Erythroblast (primary cell): ENCODE results near the gene FAM117A.
"Not testable (repeated sequence)": the region's sequence is repeated elsewhere in the genome, so short reads cannot be mapped to it uniquely, and the experiment has no call there.

Source experiments
- DNase-seq, 2 experiments: peaks; one replicate each; lab custom pipeline; 2025; lab: John Stamatoyannopoulos, UW
- GATA1 ChIP-seq: IDR thresholded peaks from 2 replicates; pipeline ENCODE4 v1.6.1; 2011; ENCODE audit warnings: low read depth, mild to moderate bottlenecking, control low read depth, low read length, moderate library complexity
- POLR2A ChIP-seq: IDR thresholded peaks from 2 replicates; pipeline ENCODE4 v1.6.1; 2011; ENCODE audit warnings: mild to moderate bottlenecking, low read length

Gene FAM117A

DNA sequence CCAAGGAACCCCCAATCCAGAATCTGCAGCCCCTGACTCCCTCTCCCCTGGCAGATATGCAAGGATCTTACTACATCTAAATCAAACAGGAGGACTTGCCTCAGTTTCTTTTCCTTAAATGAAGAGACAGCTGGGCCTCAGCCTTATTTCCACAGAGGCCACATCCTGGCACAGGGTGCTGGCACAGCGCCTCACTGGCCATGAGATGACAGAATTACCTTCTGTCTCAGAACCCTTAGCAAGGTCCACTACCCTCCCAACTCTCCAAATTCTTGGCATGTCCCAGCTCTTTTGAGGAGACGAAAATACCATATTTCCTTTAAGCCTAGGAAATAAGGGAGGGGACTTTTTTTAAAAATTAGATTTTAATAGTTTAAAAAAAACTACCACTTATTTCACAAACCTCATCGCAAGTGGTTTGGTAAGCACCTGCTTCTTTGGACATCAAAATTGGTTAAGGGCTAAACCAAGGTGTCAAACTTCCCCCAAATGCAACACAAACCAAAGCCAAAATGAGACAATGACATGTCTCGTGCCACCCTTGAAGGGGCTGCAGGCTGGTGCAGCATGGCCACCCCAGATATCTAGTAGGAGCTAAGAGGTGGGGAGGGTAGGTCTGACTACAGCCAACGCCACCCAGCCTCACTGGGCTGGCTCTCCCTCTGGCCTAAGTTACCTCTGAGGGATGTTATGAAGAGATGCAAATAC is 25.3 kb downstream of the FAM117A start:
- TF ChIP-seq GATA1 (no peak), POLR2A (no peak)
- DNase-seq: peak; percentile 44 to 71

DNA sequence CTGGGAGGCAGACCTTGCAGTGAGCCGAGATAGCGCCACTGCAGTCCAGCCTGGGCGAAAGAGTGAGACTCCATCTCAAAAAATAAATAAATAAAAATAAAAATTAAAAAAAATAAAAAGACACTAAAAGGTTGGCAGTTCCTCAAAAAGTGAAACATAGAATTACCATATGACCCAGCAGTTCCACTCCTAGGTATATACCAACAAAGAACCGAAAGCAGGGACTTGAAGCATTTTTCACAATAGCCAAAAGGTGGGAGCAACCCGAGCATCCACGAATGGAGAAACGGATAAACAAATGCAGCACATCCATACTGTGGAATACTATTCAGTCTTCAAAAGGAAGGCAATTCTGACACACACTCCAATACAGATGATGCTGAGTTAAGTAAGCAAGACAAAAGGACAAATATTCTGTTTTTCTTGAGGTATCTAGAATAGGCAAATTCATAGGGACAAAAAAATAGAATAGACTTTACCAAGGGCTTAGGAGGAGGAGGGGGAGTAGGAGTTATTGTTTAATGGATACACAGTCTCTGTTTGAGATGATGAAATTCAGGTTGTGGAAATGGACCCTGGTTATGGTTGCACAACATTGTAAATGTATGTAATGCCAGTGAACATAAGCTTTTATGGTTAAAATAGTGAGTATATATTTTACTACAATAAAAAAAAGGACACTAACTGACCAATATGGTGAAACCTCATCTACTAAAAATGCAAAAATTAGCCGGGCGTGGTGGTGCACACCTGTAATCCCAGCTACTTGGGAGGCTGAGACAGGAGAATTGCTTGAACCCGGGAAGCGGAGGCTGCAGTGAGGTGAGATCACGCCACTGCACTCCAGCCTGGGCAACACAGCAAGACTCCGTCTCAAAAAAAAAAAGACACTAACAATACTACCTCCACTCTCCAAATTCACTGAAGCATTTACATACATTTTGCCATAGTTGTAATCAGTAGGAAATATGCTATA is 29.1 kb downstream of the FAM117A start:
- no peak for TF ChIP-seq POLR2A
- TF ChIP-seq GATA1: no peak
- DNase-seq: no peak

DNA sequence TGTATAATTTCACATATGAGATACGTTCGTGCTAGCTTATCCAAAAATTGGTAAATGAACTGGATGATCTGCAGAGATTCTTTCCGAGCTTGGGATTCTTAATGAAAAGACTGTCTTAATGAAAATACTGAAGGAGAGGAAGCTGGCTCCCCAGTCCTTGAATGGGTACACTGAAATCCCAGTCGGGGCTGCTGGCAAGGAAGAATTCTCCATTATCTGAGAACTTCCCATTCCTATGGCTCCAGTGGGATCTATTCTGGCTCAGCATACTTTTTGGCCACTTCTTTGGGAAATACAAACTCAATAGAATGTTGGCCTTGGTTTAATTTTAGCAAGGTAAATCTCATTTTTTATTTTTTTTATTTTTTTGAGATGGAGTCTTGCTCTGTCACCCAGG is 32.5 kb downstream of the FAM117A start:
- TF ChIP-seq POLR2A: no peak
- no peak for TF ChIP-seq GATA1
- DNase-seq: no peak

DNA sequence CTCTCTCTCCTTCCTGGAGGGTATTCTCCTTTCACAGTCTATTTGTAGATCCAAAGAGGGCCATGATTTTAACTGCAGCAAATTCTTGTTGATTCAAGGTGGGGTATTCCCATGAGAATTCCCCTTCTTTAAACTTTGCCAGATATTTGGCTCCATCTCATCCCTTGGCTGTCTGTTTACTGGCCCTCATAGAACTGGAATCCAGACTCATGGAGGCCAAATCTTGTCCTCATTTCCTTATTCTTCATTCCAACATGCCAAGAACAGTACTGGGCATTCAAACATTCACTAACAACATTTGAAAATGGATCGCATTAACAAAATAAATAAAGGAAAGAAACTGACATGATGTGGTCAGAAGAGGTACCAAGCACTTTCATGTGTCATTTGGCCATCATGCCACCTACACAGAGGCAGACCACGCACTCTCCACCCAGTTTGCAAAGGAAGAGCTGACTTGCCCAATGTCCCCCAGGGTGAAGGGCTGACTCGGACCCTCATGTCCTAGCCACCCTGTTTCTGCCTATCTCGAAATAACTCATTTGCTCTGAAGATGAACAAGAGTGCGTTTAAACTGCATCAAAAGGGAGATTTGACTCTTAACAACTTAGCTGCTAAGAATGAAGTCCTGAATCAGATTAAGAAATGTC is 33.0 kb downstream of the FAM117A start:
- no peak for DNase-seq
- TF ChIP-seq GATA1: no peak
- TF ChIP-seq POLR2A: no peak

DNA sequence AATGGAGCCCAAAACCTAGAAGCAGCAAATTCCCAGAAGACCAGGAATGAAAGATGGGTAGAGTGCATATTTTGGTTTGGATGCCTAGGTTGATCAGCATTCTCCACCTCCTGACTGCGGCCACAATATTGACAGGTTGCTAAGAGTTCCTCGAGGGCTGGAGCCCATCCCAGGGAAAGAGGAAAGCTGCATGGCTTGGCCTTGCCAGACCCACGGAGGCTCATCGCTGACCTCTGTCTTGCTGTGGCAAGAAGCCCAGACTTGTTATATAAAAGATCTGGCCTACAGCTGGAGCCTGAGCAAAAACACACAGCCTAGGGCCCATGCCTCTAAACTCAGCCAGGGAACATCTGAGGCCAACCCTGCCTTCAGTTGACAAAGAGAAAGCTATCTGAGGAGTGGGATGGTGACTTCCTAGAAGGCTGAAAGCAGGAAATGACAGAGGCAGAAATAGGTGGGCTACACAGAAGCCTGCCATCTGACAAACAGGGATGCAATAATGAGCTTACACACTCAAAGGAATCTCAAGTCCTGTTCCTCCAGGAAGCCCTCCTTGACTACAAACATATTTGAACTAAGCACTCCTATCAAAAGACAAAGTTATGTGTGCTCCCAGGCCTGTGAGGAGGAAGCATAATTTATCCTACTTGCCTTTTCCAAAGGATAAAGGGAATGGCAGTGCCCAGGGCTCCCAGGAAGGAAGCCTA is 33.7 kb downstream of the FAM117A start:
- TF ChIP-seq GATA1: no peak
- no peak for TF ChIP-seq POLR2A
- DNase-seq: no peak

DNA sequence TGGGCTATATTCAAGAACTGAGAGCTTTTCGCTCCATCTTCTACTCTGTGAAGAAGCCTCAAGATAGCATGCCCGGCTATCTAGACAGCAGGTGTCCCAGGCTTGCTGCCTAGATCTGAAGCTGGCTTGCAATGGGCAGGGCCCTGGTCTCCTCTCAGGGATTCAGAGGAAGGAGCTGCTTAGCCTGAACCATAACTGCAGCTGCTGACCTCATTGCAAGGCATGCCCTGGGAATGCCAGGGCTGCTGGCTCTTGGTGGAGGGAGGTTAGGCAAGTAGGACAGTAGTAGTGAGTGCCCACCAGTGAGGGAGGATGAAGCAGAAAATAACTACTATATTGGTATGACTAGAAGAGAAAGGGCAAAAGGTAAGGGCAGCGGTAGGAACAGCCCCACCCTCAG is 34.9 kb downstream of the FAM117A start:
- TF ChIP-seq GATA1 (no peak), POLR2A (no peak)
- DNase-seq: no peak

DNA sequence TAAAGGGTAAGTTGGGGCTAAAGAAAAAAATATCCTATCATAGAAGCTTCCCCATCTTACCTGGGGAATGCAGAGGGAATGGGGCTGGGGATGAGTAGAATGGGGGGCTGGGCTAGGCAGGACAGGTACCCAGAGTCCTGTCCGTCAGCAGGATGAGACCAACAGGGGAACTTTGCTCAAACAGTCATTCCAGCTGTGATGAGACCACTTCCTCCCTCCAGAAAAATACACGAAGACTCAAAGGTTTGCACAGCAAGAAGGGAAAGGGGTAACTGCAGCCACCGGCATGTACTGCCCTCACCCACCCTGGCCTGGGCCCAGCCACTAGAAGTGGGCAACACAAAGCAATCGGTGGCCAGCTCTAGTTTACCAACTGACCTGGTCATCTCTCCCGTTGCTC is 35.5 kb downstream of the FAM117A start:
- TF ChIP-seq POLR2A (no peak), GATA1 (no peak)
- no peak for DNase-seq

DNA sequence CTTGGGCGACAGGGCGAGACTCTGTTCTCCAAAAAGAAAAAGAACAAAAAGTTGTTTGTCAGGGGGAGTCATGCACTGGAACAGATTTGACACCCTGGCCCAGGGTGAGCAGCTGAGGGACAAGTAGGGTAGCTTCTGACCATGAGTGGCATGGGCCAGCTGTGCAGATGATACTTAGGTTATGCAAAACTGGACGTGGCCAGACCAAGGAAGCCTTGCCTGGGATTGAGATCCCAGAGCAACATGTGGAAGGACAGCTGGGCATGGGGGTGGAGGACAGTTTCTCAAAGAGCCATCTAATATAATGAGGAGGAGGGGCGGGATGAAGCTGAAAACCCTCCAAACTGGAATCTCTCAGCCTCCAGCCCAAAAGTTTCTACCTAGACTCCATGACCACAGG is 36.6 kb downstream of the FAM117A start:
- TF ChIP-seq POLR2A (no peak), GATA1 (no peak)
- no peak for DNase-seq

DNA sequence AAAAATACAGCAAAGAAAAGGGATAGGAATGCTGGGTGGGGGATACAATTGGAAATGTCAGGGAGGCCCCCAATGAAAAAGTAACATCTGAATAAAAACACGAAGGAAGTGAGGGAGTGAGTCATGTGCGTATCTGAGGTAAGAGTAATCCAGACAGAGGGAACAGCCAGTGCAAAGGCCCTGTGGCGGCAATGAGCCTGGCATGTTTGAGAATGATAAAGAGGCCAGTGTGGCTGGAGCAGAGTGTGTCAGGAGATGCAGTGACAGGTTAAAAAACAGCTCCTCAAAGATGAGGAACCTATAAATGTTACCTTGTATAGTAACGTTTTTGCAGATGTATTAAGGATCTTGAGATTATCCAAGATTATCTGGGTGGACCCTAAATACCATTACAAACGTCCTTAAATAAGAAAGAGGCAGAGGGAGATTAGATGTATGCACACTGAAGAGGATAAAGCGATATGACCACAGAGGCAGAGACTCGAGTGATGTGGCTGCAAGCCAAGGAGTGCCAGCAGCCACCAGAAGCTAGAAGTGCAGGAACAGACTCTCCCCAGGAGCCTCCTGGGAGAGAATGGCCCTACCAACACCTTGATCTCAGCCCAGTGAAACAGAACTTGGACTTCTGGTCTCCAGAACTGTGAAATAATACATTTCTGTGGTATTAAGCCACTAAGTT is 38.3 kb downstream of the FAM117A start:
- TF ChIP-seq POLR2A (no peak), GATA1 (no peak)
- DNase-seq: peak in 1 of 2 experiments; percentile 41

DNA sequence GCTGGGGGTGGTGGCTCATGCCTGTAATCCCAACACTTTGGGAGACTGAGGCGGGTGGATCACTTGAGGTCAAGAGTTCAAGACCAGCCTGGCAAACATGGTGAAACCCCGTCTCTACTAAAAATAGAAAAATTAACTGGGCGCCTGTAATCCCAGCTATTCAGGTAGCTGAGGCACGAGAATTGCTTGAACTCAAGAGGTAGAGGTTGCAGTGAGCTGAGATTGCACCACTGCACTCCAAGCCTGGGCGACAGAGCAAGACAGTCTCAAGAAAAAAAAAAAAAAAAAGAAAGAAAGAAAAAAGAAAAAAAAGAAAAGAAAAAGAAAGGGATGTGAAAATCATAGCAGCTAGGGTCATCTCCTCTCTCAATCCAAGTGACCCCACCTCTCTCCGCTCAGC is 39.4 kb downstream of the FAM117A start:
- DNase-seq: not testable (repeated sequence)

DNA sequence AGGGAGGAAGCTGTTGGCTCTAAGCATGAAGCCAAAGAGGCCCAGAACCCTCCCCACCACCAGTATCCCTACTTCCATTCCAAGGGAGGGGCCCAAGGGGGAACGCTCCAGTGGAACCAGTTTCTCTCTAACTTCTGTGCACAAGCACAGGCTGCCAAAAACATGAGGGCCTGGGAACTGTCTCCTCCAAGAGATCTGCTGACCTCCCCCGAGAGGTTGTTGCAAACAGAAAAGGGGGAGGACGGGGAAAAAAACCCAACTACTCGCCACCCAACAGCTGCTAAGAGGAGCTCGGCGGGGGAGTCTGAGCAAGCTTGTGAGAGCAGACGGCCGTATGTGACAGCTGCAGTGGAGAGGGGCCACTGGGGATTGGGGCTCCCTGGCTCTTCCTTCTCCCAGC is 40.5 kb downstream of the FAM117A start:
- TF ChIP-seq POLR2A (no peak), GATA1 (no peak)
- DNase-seq: no peak

DNA sequence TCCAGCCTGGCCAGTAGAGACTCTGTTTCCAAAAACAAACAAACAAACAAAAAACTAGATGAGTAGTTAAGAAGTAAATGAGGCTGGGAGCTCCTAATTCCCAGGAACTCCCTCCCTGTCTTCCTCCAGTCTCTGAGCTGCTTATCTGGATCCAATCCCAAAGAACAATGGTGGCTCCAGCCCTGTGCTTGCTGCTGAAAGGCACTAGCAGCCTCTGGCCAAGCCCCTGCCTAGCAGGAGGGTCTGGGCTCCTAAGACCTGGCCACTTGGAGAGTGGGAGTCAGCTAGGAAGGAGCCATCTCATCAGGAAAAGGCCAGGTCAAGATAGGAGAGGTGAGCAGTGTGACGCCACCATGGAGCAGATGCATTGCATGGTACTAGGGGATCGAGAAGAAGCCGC is 41.9 kb downstream of the FAM117A start:
- no peak for TF ChIP-seq GATA1
- no peak for TF ChIP-seq POLR2A
- no peak for DNase-seq

DNA sequence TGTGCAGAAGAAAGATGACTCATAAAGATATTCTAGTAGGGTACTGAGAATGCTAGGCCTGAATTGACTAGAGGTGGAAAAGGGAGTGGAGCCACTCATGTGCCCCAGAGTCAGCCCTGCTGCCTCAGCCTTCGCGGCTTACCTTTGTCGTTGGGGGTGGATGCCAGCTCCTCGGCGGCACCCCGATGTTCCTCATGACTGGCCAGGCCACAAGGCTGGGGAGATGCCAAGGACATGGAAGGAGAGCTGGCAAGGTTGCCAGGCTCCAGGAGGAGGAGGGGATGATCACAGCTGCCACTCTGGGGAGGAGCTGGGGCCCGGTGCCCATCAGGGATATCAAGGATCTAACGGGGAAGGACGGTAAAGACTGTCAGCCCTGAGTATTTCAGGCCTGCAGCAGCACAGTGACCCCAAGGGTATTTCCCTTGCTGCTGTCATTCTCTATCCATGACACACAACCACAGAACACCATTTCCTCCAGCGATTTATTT is 46.5 kb downstream of the FAM117A start:
- no peak for DNase-seq
- TF ChIP-seq GATA1: no peak
- TF ChIP-seq POLR2A: no peak
